ENCODE results near the gene OLIG2. TPM values are rescaled to one million over a fixed set of nuclear protein-coding genes. Genes with fewer than 3 reads are reported as not detected.

The OLIG2 gene
- total RNA-seq, 1 experiment from 2014 or later, result 0.79 TPM

DNA sequence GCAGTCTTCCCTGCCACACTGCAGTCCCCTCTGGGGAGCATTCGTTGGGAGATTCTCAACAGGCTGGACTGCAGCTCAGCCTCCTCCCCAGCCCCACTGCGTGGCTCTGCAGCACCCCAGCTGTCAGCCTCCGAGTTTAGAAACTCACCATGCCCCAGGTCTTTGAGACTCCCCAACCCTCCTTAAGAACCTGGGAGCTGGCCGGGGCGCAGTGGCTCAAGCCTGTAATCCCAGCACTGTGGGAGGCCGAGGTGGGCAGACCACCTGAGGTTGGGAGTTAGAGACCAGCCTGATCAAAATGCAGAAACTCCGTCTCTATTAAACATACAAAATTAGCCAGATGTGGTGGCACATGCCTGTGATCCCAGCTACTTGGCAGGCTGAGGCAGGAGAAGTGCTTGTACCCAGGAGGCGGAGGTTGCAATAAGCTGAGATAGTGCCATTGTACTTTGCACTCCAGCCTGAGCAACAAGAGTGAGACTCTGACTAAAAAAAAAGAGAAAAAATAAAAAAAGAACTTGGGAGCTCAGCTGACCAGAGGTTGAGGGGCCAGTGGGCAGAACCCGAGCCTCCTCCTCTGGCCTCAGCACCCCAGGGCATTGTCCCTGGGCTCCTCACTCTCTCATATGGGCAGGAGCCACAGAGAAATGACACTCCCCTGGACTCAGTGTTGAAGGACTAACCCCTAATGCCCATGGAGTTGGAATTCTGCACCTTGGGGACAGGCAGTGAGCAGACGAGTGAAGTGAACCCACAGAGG lies 5.6 kb downstream of the OLIG2 start (continued):
- no peak for TF ChIP-seq NFATC4 (CRISPR knock-in tag; IDR thresholded peaks at IDR 0.05)

DNA sequence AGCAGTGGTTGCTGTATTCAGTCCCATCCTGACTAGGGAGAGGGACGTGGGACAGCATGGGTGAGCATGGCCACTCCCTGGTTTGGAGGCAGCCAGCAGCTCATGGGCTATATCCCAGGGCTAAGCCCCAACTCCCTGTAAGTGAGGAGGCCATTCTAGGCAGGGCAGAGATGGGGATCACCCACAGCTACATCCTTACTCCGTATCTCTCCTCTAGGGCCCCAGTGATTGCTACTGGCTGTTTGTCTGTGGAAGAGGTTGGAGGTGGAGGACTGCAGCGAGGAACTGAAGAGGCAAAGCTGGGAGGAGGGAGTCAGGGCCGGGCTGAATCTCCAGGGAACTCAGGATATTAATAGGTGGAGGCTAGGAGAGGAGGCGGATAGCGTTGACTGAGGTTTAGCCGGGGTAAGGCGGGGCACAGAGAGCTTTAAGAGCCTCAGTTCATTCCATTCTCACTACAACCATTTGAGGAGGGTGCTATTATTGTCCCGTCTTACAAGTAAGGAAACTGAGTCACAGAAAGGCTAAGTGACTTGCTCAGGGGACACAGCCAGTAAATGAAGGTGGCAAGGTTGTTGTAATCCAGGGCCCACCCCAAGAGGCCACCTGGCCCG lies 6.8 kb downstream of the OLIG2 start:
- Mint-ChIP-seq H3K9me3 (no peaks in the 10 kb centered on the region), H3K4me3 (no peak overlapping the region), H3K4me1 (peaks cover 58% of the 10 kb centered on the region), H3K27ac (no peak overlapping the region), H3K36me3 (no peaks in the 10 kb centered on the region), H3K27me3 (ENCODE audit: low read depth) (peaks cover 100% of the 10 kb centered on the region)
- POLR2A ChIA-PET, result interaction anchor here (0.6 kb wide), 1 partner anchor 17 kb away, joined by 5 read pairs; no protein-coding TSS in a partner anchor
- ATAC-seq, result no peak
- CTCF ChIA-PET, result interaction anchor here (1.6 to 6.5 kb wide), 3 partner anchors 7 to 95 kb away, joined by 4 to 28 read pairs (median 12); partner anchors contain the start of gene OLIG2
- TF ChIP-seq OVOL2 (CRISPR knock-in tag; IDR thresholded peaks at IDR 0.05; ENCODE audit: borderline replicate concordance) (no peak), SMAD3 (CRISPR knock-in tag; IDR thresholded peaks at IDR 0.05; ENCODE audit: borderline replicate concordance) (no peak), ZNF317 (CRISPR knock-in tag; IDR thresholded peaks at IDR 0.05; ENCODE audit: borderline replicate concordance, low read depth) (no peak), ESRRA (CRISPR knock-in tag; IDR thresholded peaks at IDR 0.05; ENCODE audit: borderline replicate concordance) (no peak), CBFB (CRISPR knock-in tag; IDR thresholded peaks at IDR 0.05; ENCODE audit: low read depth) (no peak), GABPB1 (CRISPR knock-in tag; IDR thresholded peaks at IDR 0.05) (no peak), GRHL2 (CRISPR knock-in tag; IDR thresholded peaks at IDR 0.05; ENCODE audit: insufficient replicate concordance, severe bottlenecking) (no peak), MYBL2 (CRISPR knock-in tag; IDR thresholded peaks at IDR 0.05) (no peak), ELF4 (CRISPR knock-in tag; IDR thresholded peaks at IDR 0.05; ENCODE audit: low read depth) (no peak)
- no peak for DNase-seq (ENCODE audit: low spot score)

DNA sequence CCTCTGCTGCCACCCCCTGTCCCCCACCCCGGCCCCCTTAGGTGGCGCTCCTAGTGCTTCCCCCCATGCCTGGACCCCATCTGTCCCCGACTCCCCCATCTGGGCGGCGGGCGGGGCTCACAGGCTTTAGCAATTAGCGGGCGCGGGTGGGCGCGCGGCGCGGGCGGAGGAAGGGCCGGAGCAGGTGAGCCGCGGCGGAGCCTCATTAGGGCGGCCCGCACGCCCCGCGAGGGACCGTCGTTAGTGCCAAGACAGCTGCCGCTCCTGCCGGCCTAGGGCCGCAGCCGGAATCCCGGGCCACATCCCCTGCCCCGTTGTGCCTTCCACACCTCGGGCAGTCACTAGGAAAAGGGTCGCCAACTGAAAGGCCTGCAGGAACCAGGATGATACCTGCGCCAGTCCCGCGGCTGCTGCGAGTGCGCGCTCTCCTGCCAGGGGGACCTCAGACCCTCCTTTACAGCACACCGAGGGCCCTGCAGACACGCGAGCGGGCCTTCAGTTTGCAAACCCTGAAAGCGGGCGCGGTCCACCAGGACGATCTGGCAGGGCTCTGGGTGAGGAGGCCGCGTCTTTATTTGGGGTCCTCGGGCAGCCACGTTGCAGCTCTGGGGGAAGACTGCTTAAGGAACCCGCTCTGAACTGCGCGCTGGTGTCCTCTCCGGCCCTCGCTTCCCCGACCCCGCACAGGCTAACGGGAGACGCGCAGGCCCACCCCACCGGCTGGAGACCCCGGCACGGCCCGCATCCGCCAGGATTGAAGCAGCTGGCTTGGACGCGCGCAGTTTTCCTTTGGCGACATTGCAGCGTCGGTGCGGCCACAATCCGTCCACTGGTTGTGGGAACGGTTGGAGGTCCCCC lies 7.6 kb downstream of the OLIG2 start:
- CTCF ChIA-PET, result interaction anchor here (0.8 to 6.5 kb wide), 7 partner anchors 8 to 164 kb away, joined by 3 to 28 read pairs (median 4); partner anchors contain the start of gene OLIG2
- DNase-seq (ENCODE audit: low spot score), result peak; percentile 46

DNA sequence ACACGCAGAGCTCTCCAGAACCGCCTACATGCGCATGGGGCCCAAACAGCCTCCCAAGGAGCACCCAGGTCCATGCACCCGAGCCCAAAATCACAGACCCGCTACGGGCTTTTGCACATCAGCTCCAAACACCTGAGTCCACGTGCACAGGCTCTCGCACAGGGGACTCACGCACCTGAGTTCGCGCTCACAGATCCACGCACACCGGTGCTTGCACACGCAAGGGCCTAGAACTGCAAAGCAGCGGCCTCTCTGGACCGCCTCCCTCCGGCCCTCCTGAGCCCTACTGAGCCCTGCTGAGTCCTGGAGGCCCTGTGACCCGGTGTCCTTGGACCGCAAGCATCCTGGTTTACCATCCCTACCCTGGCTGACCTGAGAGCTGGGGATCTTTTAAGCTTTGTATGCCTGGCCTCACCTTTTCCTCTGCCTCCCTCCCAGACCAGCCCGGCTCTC lies 8.3 kb downstream of the OLIG2 start:
- ChIA-PET POLR2A (interaction anchor here (0.5 kb wide), 1 partner anchor 29 kb away, joined by 3 read pairs; no protein-coding TSS in a partner anchor), CTCF (interaction anchor here (0.8 to 6.5 kb wide), 6 partner anchors 8 to 163 kb away, joined by 3 to 28 read pairs (median 4); partner anchors contain the start of gene OLIG2)
- H3K27me3 Mint-ChIP-seq (ENCODE audit: low read depth), result peaks cover 97% of the 10 kb centered on the region
- H3K4me3 Mint-ChIP-seq, result peak overlapping the region; percentile 48; the same call in 1 of the 2 replicates
- DNase-seq (ENCODE audit: low spot score), result no peak
- H3K9me3 Mint-ChIP-seq, result no peaks in the 10 kb centered on the region
- no peak for ATAC-seq
- no peaks in the 10 kb centered on the region for H3K36me3 Mint-ChIP-seq
- peaks cover 50% of the 10 kb centered on the region for H3K4me1 Mint-ChIP-seq
- no peak overlapping the region for H3K27ac Mint-ChIP-seq
- no peak for TF ChIP-seq ETV6 (CRISPR knock-in tag; IDR thresholded peaks at IDR 0.05)
- TF ChIP-seq, protein P1, sequence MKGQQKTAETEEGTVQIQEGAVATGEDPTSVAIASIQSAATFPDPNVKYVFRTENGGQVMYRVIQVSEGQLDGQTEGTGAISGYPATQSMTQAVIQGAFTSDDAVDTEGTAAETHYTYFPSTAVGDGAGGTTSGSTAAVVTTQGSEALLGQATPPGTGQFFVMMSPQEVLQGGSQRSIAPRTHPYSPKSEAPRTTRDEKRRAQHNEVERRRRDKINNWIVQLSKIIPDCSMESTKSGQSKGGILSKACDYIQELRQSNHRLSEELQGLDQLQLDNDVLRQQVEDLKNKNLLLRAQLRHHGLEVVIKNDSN (CRISPR knock-in tag; IDR thresholded peaks at IDR 0.05), result no peak
- TF ChIP-seq ZNF423 (CRISPR knock-in tag; IDR thresholded peaks at IDR 0.05), result no peak
- TF ChIP-seq NR1H2 (CRISPR knock-in tag; IDR thresholded peaks at IDR 0.05), result no peak
- TF ChIP-seq, protein P2, sequence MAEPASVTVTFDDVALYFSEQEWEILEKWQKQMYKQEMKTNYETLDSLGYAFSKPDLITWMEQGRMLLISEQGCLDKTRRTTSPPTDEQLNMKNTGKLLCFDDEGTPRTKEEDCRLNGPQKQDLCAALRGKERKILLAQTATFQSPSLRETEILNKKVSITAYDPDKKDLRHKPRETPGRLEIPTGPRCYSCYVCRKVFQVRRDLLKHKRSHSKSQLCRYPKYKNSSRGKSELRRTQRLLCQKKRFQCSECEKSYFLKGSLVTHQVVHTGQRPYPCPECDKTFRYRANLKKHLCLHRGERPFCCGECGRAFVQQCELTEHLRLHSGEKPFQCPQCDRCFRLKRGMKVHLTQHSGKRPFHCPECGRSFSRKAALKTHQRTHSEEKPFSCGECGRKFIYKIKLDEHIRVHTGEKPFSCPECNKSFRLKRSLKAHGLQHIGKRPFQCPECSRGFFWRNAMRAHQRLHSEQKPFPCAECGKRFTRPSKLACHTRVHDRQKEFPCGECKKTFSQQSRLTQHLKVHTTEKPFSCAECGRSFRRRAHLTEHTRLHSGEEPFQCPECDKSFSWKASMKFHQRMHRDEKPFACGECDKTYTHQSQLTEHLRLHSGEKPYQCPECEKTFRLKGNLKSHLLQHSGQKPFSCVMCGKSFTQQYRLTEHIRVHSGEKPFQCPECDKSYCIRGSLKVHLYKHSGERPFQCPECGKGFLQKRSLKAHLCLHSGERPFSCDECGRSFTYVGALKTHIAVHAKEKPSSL (CRISPR knock-in tag; conservative IDR thresholded peaks at IDR 0.05), result no peak

More for the DNA sequence above, 7.6 kb downstream of the OLIG2 start:
- no peaks in the 10 kb centered on the region for H3K9me3 Mint-ChIP-seq
- no peak overlapping the region for H3K27ac Mint-ChIP-seq
- peak overlapping the region; percentile 48 for H3K4me3 Mint-ChIP-seq
- TF ChIP-seq, protein P3, sequence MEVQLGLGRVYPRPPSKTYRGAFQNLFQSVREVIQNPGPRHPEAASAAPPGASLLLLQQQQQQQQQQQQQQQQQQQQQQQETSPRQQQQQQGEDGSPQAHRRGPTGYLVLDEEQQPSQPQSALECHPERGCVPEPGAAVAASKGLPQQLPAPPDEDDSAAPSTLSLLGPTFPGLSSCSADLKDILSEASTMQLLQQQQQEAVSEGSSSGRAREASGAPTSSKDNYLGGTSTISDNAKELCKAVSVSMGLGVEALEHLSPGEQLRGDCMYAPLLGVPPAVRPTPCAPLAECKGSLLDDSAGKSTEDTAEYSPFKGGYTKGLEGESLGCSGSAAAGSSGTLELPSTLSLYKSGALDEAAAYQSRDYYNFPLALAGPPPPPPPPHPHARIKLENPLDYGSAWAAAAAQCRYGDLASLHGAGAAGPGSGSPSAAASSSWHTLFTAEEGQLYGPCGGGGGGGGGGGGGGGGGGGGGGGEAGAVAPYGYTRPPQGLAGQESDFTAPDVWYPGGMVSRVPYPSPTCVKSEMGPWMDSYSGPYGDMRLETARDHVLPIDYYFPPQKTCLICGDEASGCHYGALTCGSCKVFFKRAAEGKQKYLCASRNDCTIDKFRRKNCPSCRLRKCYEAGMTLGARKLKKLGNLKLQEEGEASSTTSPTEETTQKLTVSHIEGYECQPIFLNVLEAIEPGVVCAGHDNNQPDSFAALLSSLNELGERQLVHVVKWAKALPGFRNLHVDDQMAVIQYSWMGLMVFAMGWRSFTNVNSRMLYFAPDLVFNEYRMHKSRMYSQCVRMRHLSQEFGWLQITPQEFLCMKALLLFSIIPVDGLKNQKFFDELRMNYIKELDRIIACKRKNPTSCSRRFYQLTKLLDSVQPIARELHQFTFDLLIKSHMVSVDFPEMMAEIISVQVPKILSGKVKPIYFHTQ (CRISPR knock-in tag; IDR thresholded peaks at IDR 0.05), result no peak
- ATAC-seq, result peak; percentile 28
- POLR2A ChIA-PET, result interaction anchor here (0.6 kb wide), 1 partner anchor 16 kb away, joined by 5 read pairs; no protein-coding TSS in a partner anchor
- H3K4me1 Mint-ChIP-seq, result peaks cover 55% of the 10 kb centered on the region
- H3K27me3 Mint-ChIP-seq (ENCODE audit: low read depth), result peaks cover 97% of the 10 kb centered on the region
- no peaks in the 10 kb centered on the region for H3K36me3 Mint-ChIP-seq
